ENCODE data around the gene MYCN. TPM values are rescaled to one million over a fixed set of nuclear protein-coding genes. Genes with fewer than 3 reads are reported as not detected.

The MYCN gene
- 0.10 TPM for total RNA-seq

GRCh38 chr2:15939854-15940660, at the start of gene MYCN:
TSS of gene MYCN (plus strand) at chr2:15940550. CDS start at chr2:15942065, 1,515 bp downstream.
- H3K9me3 ChIP-seq (ENCODE audit: low read depth, low read length): no peaks in the 10 kb centered on the region
- peak within 1 kb of the TSS; percentile 6 for H3K4me3 ChIP-seq (ENCODE audit: low read length)
- peaks cover 52% of the 10 kb centered on the region for H3K27me3 ChIP-seq (ENCODE audit: insufficient read depth, low read length)
- peaks cover 15% of the 10 kb centered on the region for H3K4me1 ChIP-seq (ENCODE audit: insufficient read depth, low read length)

- Histone ChIP-seq H3K4me3 (ENCODE audit: low read length) (no peak overlapping the region), H3K27me3 (ENCODE audit: insufficient read depth, low read length) (no peaks in the 10 kb centered on the region), H3K4me1 (ENCODE audit: insufficient read depth, low read length) (no peaks in the 10 kb centered on the region), H3K9me3 (ENCODE audit: low read depth, low read length) (no peaks in the 10 kb centered on the region)
These were observed 49.1 kb upstream of the MYCN start for GRCh38 chr2:15890936-15891905.

- H3K4me1 ChIP-seq (ENCODE audit: insufficient read depth, low read length): no peaks in the 10 kb centered on the region
- no peaks in the 10 kb centered on the region for H3K27me3 ChIP-seq (ENCODE audit: insufficient read depth, low read length)
- H3K4me3 ChIP-seq (ENCODE audit: low read length): no peak overlapping the region
- no peaks in the 10 kb centered on the region for H3K9me3 ChIP-seq (ENCODE audit: low read depth, low read length)
These were observed 48.0 kb upstream of the MYCN start for GRCh38 chr2:15892151-15892880.

GRCh38 chr2:15893085-15893484, 47.3 kb upstream of the MYCN start:
- Histone ChIP-seq H3K27me3 (ENCODE audit: insufficient read depth, low read length) (no peaks in the 10 kb centered on the region), H3K4me3 (ENCODE audit: low read length) (no peak overlapping the region), H3K4me1 (ENCODE audit: insufficient read depth, low read length) (no peaks in the 10 kb centered on the region), H3K9me3 (ENCODE audit: low read depth, low read length) (no peaks in the 10 kb centered on the region)

- Histone ChIP-seq H3K4me3 (ENCODE audit: low read length) (no peak overlapping the region), H3K27me3 (ENCODE audit: insufficient read depth, low read length) (no peaks in the 10 kb centered on the region), H3K4me1 (ENCODE audit: insufficient read depth, low read length) (no peaks in the 10 kb centered on the region), H3K9me3 (ENCODE audit: low read depth, low read length) (no peaks in the 10 kb centered on the region)
These were observed 46.5 kb upstream of the MYCN start for GRCh38 chr2:15893689-15894480.

- Histone ChIP-seq H3K9me3 (ENCODE audit: low read depth, low read length) (no peaks in the 10 kb centered on the region), H3K27me3 (ENCODE audit: insufficient read depth, low read length) (no peaks in the 10 kb centered on the region), H3K4me3 (ENCODE audit: low read length) (no peak overlapping the region), H3K4me1 (ENCODE audit: insufficient read depth, low read length) (no peaks in the 10 kb centered on the region)
These were observed 45.7 kb upstream of the MYCN start for GRCh38 chr2:15894481-15895144.

GRCh38 chr2:15895615-15896469, 44.5 kb upstream of the MYCN start:
- H3K4me1 ChIP-seq (ENCODE audit: insufficient read depth, low read length): no peaks in the 10 kb centered on the region
- no peak overlapping the region for H3K4me3 ChIP-seq (ENCODE audit: low read length)
- H3K27me3 ChIP-seq (ENCODE audit: insufficient read depth, low read length): no peaks in the 10 kb centered on the region
- no peaks in the 10 kb centered on the region for H3K9me3 ChIP-seq (ENCODE audit: low read depth, low read length)

- H3K4me1 ChIP-seq (ENCODE audit: insufficient read depth, low read length): no peaks in the 10 kb centered on the region
- H3K9me3 ChIP-seq (ENCODE audit: low read depth, low read length): no peaks in the 10 kb centered on the region
- H3K4me3 ChIP-seq (ENCODE audit: low read length): no peak overlapping the region
- no peaks in the 10 kb centered on the region for H3K27me3 ChIP-seq (ENCODE audit: insufficient read depth, low read length)
These were observed 43.5 kb upstream of the MYCN start for GRCh38 chr2:15896859-15897258.

- Histone ChIP-seq H3K4me1 (ENCODE audit: insufficient read depth, low read length) (no peaks in the 10 kb centered on the region), H3K27me3 (ENCODE audit: insufficient read depth, low read length) (no peaks in the 10 kb centered on the region), H3K9me3 (ENCODE audit: low read depth, low read length) (no peaks in the 10 kb centered on the region), H3K4me3 (ENCODE audit: low read length) (no peak overlapping the region)
These were observed 42.8 kb upstream of the MYCN start for GRCh38 chr2:15897431-15898098.

GRCh38 chr2:15899327-15899612, 41.1 kb upstream of the MYCN start:
- no peaks in the 10 kb centered on the region for H3K9me3 ChIP-seq (ENCODE audit: low read depth, low read length)
- H3K4me1 ChIP-seq (ENCODE audit: insufficient read depth, low read length): no peaks in the 10 kb centered on the region
- no peaks in the 10 kb centered on the region for H3K27me3 ChIP-seq (ENCODE audit: insufficient read depth, low read length)
- H3K4me3 ChIP-seq (ENCODE audit: low read length): no peak overlapping the region

- no peak overlapping the region for H3K4me3 ChIP-seq (ENCODE audit: low read length)
- H3K9me3 ChIP-seq (ENCODE audit: low read depth, low read length): no peaks in the 10 kb centered on the region
- no peaks in the 10 kb centered on the region for H3K27me3 ChIP-seq (ENCODE audit: insufficient read depth, low read length)
- H3K4me1 ChIP-seq (ENCODE audit: insufficient read depth, low read length): no peaks in the 10 kb centered on the region
These were observed 40.4 kb upstream of the MYCN start for GRCh38 chr2:15899751-15900493.

GRCh38 chr2:15901095-15901807, 39.1 kb upstream of the MYCN start:
- H3K4me1 ChIP-seq (ENCODE audit: insufficient read depth, low read length): no peaks in the 10 kb centered on the region
- no peak overlapping the region for H3K4me3 ChIP-seq (ENCODE audit: low read length)
- no peaks in the 10 kb centered on the region for H3K9me3 ChIP-seq (ENCODE audit: low read depth, low read length)
- H3K27me3 ChIP-seq (ENCODE audit: insufficient read depth, low read length): no peaks in the 10 kb centered on the region

Data from mononuclear cell (primary cell).